Testis (tissue), 3 donors: ENCODE data around the gene DACH1. TPM values are rescaled to one million over a fixed set of nuclear protein-coding genes. Genes with fewer than 3 reads are reported as not detected.

Experiments
- DNase-seq: peaks from one replicate; pipeline ENCODE4 v3.0.0-alpha.2; 2019
- H3K27ac ChIP-seq, 2 donors: fragments of 200-600 bp; sonication (generic); one replicate each; pipeline ENCODE4 v1.5.1; 2019
- H3K27me3 ChIP-seq: fragments of 200-600 bp; sonication (generic); one replicate; pipeline ENCODE4 v1.5.1; 2019
- H3K36me3 ChIP-seq: fragments of 200-600 bp; sonication (generic); one replicate; pipeline ENCODE4 v1.5.1; 2017; ENCODE audit warnings: low read depth; ENCODE audit errors: missing control alignments
- H3K4me1 ChIP-seq: fragments of 200-600 bp; sonication (generic); one replicate; pipeline ENCODE4 v1.5.1; 2019
- H3K4me3 ChIP-seq, 2 donors: fragments of 200-600 bp; sonication (generic); one replicate each; pipeline ENCODE4 v1.5.1; 2017 to 2019
- H3K9me3 ChIP-seq: fragments of 200-600 bp; sonication (generic); one replicate; pipeline ENCODE4 v1.5.1; 2017
- POLR2A ChIP-seq: fragments of 450-650 bp; IDR thresholded peaks from one replicate; pipeline ENCODE4 v1.6.1; 2017; ENCODE audit warnings: antibody characterized with exemption, mild to moderate bottlenecking, moderate library complexity
- WGBS, 2 donors: methylation state at CpG; one replicate each; pipeline ENCODE4 v1.1.5; 2018; 5-methylcytosine and 5-hydroxymethylcytosine counted together
- intact Hi-C: fragments of 100-400 bp; cut with DNase I; formaldehyde crosslinking; loops from one replicate; pipeline ENCODE4 v1.15.1; 2023; ENCODE audit warnings: low total_unique reads
- polyA plus RNA-seq: library from polyadenylated mRNA; stranded (reverse); fragments of 350-450 nt; fragmentation: Illumina TruSeq; extraction: RNeasy Lipid Tissue Mini Kit (QIAGEN cat#74804); gene quantifications from one replicate; pipeline ENCODE4 v1.2.3, GENCODE V29; 2014; ENCODE audit warnings: low read depth, low replicate concordance; ENCODE audit not compliant: insufficient read depth
- total RNA-seq, 2 donors: library from RNA; depleted of rRNA; stranded (reverse); fragments of >200 nt; gene quantifications; one replicate each; pipeline ENCODE4 v1.2.3, GENCODE V29; 2016
- TF ChIP-seq, protein P1 (sequence below), 3 experiments: fragments of 450-650 bp in 2 of 3; fragments of 200-600 bp in 1 of 3; sonication (generic) in 1 of 3; IDR thresholded peaks; one replicate each; pipeline ENCODE4 v1.5.1; 2016 to 2019; ENCODE audit warnings: antibody characterized with exemption in 3 of 3, mild to moderate bottlenecking in 2 of 3, moderate library complexity in 1 of 3

The DACH1 gene
- total and polyA plus RNA-seq, 3 donors from 2014 or later = 4.7 to 11.1 (median 5.4) TPM

DNA sequence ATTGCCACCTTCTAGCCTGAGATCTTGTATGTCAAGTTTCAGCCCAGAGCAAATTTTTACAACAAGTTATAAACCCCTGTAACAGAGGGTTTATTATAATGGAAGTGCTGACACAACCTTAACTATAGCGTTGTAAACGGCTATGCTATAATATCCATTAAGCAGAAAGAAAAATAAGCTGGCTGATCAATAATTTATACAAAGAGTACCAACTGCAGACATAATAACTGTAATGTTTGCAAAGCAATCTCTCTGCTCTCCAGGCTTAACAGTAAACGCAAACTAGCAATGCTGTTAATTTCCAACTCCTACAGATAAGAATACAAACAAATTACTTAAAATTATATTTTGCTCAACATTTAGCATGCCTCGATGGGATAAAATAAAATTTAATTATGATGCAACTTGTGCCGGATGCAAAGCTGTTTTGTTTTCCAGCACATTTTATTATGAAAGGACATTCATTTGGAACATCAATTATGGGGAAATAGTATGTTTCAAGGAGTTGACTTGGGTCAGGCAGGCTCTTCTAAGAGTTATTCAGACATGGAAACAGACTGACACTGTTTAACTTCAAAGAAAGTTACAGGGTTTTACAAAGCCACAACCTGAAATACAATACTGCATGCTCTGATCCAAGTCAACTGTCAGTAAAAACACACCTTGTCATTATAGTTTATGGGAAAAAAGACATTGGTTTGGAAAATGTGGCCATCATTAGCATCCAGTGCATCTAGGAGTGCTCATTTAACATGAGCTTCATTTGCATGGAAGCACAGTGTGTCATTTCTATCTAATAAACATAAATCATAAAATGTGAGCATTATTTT is 6.6 kb upstream of the DACH1 start:
- no peak overlapping the region for H3K27ac ChIP-seq
- H3K36me3 ChIP-seq = no peaks in the 10 kb centered on the region
- intact Hi-C loops = no loop called here
- DNase-seq = no peak
- no peaks in the 10 kb centered on the region for H3K4me1 ChIP-seq
- 77 to 81% methylated on average over 5 of the region's 5 CpGs for WGBS, 2 donors
- TF ChIP-seq, protein P1, sequence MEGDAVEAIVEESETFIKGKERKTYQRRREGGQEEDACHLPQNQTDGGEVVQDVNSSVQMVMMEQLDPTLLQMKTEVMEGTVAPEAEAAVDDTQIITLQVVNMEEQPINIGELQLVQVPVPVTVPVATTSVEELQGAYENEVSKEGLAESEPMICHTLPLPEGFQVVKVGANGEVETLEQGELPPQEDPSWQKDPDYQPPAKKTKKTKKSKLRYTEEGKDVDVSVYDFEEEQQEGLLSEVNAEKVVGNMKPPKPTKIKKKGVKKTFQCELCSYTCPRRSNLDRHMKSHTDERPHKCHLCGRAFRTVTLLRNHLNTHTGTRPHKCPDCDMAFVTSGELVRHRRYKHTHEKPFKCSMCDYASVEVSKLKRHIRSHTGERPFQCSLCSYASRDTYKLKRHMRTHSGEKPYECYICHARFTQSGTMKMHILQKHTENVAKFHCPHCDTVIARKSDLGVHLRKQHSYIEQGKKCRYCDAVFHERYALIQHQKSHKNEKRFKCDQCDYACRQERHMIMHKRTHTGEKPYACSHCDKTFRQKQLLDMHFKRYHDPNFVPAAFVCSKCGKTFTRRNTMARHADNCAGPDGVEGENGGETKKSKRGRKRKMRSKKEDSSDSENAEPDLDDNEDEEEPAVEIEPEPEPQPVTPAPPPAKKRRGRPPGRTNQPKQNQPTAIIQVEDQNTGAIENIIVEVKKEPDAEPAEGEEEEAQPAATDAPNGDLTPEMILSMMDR (IDR thresholded peaks at IDR 0.05) = no peak
- no peak for TF ChIP-seq POLR2A
- H3K27me3 ChIP-seq = no peaks in the 10 kb centered on the region
- no peak overlapping the region for H3K4me3 ChIP-seq
- H3K9me3 ChIP-seq = no peaks in the 10 kb centered on the region

DNA sequence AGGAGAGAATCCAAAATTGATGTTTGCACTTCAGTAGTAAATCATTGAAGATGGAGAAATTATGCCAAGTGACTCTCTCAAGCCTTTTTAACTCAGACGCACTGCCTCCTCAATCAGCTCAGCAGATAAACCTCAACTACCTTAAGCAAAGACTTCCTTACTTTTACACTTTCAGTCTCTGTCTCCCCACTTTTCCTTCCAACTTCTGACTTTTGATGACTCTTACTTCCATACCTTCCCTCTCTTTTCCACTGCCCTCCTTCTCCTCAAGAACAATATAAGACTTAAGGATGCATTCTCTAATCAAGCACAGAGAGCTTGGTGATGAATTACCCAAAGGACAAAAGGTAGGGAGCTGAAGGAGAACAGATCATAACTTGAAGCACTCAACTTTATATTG is 4.8 kb upstream of the DACH1 start:
- intact Hi-C loops = no loop called here
- H3K27ac ChIP-seq = no peak overlapping the region
- WGBS, 2 donors = 86 to 91% methylated on average over 1 of the region's 1 CpG
- H3K4me3 ChIP-seq = no peak overlapping the region
- H3K4me1 ChIP-seq = no peaks in the 10 kb centered on the region
- H3K27me3 ChIP-seq = no peaks in the 10 kb centered on the region
- no peaks in the 10 kb centered on the region for H3K36me3 ChIP-seq
- H3K9me3 ChIP-seq = no peaks in the 10 kb centered on the region
- DNase-seq = no peak
- TF ChIP-seq POLR2A = no peak
- TF ChIP-seq, protein P1 (IDR thresholded peaks at IDR 0.05) = no peak

DNA sequence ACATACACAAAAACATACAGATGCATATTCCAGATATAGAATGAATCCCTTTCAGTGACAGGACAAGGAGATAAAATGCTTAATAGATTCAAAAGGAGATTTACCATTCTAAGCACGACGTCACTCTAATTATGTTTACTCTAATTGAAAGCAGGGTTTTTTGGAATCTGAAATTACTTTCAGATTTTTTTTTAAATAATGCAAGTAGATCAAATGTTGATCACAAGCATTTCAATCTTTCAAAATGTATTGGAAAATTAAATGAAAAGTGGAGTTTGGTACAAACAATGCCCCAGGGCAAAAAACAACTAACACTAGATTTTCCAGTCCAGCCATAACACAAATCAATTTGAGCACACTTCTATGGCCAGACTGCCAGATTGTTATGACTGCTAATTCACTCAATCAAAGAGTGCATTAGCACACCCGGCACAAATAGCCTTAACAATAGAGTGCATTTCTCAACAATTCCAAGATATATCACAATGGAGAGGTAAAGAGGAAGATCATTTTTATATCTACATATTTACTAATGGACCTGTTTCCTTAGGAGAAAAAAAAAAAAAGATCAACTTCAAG is 4.3 kb upstream of the DACH1 start:
- no peak overlapping the region for H3K4me3 ChIP-seq
- H3K9me3 ChIP-seq = no peaks in the 10 kb centered on the region
- WGBS, 2 donors = 84 to 90% methylated on average over 3 of the region's 3 CpGs
- no peak overlapping the region for H3K27ac ChIP-seq
- H3K36me3 ChIP-seq = no peaks in the 10 kb centered on the region
- intact Hi-C loops = no loop called here
- no peaks in the 10 kb centered on the region for H3K27me3 ChIP-seq
- no peaks in the 10 kb centered on the region for H3K4me1 ChIP-seq
- no peak for DNase-seq
- TF ChIP-seq POLR2A = no peak
- TF ChIP-seq, protein P1 (IDR thresholded peaks at IDR 0.05) = no peak

- intact Hi-C loops = no loop called here
- H3K9me3 ChIP-seq = no peaks in the 10 kb centered on the region
- 26 to 30% methylated on average over 8 of the region's 8 CpGs for WGBS, 2 donors
These were observed 3.1 kb upstream of the DACH1 start for GRCh38 chr13:71870100-71870499.

More at GRCh38 chr13:71870100-71870499, 3.1 kb upstream of the DACH1 start:
- no peaks in the 10 kb centered on the region for H3K4me1 ChIP-seq
- no peaks in the 10 kb centered on the region for H3K36me3 ChIP-seq
- no peak overlapping the region for H3K27ac ChIP-seq
- H3K27me3 ChIP-seq = no peaks in the 10 kb centered on the region
- no peak for DNase-seq
- TF ChIP-seq, protein P1 (IDR thresholded peaks at IDR 0.05) = no peak
- no peak for TF ChIP-seq POLR2A
- H3K4me3 ChIP-seq = no peak overlapping the region
